SK-N-SH (cell line): ENCODE results near the gene GALNT17.

ENCODE experiments used
- EP300 ChIP-seq, 2 experiments: IDR thresholded peaks; 2 replicates each; pipeline versions ENCODE4 v1.4.0 to v1.6.1; 2012; ENCODE audit warnings: borderline replicate concordance in 1 of 2, low read depth in 1 of 2, low read length in 1 of 2
- EZH2phosphoT487 ChIP-seq: fragments of 200-600 bp; sonication (generic); IDR thresholded peaks from 2 replicates; pipeline ENCODE4 v1.6.1; 2017; ENCODE audit warnings: low read depth, mixed run types, mild to moderate bottlenecking, antibody characterized with exemption, moderate library complexity, borderline replicate concordance
- IRF3 ChIP-seq: fragments of 150-350 bp; IDR thresholded peaks from 2 replicates; pipeline ENCODE4 v1.6.1; 2016; ENCODE audit warnings: mild to moderate bottlenecking, low read depth, low read length
- MXI1 ChIP-seq: IDR thresholded peaks from 2 replicates; pipeline ENCODE4 v1.6.1; 2012; ENCODE audit warnings: mild to moderate bottlenecking, low read depth, low read length, improper control_type of control experiment
- POLR2AphosphoS5 ChIP-seq: IDR thresholded peaks from 2 replicates; pipeline ENCODE4 v1.6.1; 2012; ENCODE audit warnings: low read depth, low read length
- RCOR1 ChIP-seq: fragments of 150-350 bp; IDR thresholded peaks from 2 replicates; pipeline ENCODE4 v1.6.1; 2017; ENCODE audit warnings: antibody characterized with exemption, low read length
- SMC3 ChIP-seq: IDR thresholded peaks from 2 replicates; pipeline ENCODE4 v1.6.1; 2012; ENCODE audit warnings: low read depth, low read length, improper control_type of control experiment
- TCF12 ChIP-seq: IDR thresholded peaks from 2 replicates; pipeline ENCODE4 v1.4.0; 2012
- TF ChIP-seq, protein P1 (sequence below): fragments of 200-600 bp; sonication (generic); IDR thresholded peaks from 2 replicates; pipeline ENCODE4 v1.6.1; 2017; ENCODE audit warnings: antibody characterized with exemption, mild to moderate bottlenecking, moderate library complexity
- TF ChIP-seq, protein P2 (sequence below): IDR thresholded peaks from 2 replicates; pipeline ENCODE4 v1.6.1; 2012; ENCODE audit warnings: mild to moderate bottlenecking, low read depth, low read length, moderate library complexity

DNA sequence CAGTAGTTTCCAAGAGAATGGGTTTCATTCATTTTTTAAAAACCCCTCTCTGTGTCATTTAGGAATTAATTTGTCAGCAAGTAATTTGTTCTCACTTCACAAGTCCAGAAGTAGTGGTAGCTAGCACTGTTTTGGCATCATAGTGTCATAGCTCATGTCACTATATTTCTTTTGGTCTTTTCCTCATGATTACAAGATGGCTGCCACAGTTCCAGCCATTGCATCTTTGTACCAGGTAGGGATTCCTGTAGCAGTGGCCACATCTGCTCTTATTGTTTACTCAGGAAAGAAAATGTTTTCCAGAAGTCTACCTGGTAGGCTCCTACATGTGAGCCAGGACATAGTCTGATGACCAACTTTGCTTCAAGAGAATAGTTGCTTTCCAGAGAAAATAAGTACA, 16.2 kb downstream of the GALNT17 start:
- TF ChIP-seq SMC3 = no peak
- TF ChIP-seq, protein P1, sequence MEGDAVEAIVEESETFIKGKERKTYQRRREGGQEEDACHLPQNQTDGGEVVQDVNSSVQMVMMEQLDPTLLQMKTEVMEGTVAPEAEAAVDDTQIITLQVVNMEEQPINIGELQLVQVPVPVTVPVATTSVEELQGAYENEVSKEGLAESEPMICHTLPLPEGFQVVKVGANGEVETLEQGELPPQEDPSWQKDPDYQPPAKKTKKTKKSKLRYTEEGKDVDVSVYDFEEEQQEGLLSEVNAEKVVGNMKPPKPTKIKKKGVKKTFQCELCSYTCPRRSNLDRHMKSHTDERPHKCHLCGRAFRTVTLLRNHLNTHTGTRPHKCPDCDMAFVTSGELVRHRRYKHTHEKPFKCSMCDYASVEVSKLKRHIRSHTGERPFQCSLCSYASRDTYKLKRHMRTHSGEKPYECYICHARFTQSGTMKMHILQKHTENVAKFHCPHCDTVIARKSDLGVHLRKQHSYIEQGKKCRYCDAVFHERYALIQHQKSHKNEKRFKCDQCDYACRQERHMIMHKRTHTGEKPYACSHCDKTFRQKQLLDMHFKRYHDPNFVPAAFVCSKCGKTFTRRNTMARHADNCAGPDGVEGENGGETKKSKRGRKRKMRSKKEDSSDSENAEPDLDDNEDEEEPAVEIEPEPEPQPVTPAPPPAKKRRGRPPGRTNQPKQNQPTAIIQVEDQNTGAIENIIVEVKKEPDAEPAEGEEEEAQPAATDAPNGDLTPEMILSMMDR = no peak
- TF ChIP-seq TCF12 = no peak
- TF ChIP-seq MXI1 = no peak
- TF ChIP-seq POLR2AphosphoS5 = no peak
- TF ChIP-seq RCOR1 = no peak
- TF ChIP-seq, protein P2, sequence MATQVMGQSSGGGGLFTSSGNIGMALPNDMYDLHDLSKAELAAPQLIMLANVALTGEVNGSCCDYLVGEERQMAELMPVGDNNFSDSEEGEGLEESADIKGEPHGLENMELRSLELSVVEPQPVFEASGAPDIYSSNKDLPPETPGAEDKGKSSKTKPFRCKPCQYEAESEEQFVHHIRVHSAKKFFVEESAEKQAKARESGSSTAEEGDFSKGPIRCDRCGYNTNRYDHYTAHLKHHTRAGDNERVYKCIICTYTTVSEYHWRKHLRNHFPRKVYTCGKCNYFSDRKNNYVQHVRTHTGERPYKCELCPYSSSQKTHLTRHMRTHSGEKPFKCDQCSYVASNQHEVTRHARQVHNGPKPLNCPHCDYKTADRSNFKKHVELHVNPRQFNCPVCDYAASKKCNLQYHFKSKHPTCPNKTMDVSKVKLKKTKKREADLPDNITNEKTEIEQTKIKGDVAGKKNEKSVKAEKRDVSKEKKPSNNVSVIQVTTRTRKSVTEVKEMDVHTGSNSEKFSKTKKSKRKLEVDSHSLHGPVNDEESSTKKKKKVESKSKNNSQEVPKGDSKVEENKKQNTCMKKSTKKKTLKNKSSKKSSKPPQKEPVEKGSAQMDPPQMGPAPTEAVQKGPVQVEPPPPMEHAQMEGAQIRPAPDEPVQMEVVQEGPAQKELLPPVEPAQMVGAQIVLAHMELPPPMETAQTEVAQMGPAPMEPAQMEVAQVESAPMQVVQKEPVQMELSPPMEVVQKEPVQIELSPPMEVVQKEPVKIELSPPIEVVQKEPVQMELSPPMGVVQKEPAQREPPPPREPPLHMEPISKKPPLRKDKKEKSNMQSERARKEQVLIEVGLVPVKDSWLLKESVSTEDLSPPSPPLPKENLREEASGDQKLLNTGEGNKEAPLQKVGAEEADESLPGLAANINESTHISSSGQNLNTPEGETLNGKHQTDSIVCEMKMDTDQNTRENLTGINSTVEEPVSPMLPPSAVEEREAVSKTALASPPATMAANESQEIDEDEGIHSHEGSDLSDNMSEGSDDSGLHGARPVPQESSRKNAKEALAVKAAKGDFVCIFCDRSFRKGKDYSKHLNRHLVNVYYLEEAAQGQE = no peak
- no peak for TF ChIP-seq EP300 (IDR thresholded peaks at IDR 0.05; ENCODE audit: borderline replicate concordance in 1 of 2, low read depth in 1 of 2, low read length in 1 of 2)
- no peak for TF ChIP-seq IRF3
- no peak for TF ChIP-seq EZH2phosphoT487
